ENCODE measurements around the gene CYP2C19.

GRCh38 chr10:94777886-94778458 lies 15.5 kb downstream of the CYP2C19 start:
- no peak for TF ChIP-seq CTCF (IDR thresholded peaks at IDR 0.05; ENCODE audit: low read length)
- no peak for TF ChIP-seq EZH2phosphoT487 (IDR thresholded peaks at IDR 0.05; ENCODE audit: low read length)

Measured in MM.1S (cell line).